ENCODE data around the gene AAMP. TPM values are rescaled to one million over a fixed set of nuclear protein-coding genes. Genes with fewer than 3 reads are reported as not detected.

AAMP gene
- total RNA-seq, 1 donor from 2014 or later = 106 TPM

GRCh38 chr2:218230882-218231281 lies 39.1 kb downstream of the AAMP start:
- no peak overlapping the region for H3K27ac ChIP-seq
- intact Hi-C loops (cut with DNase I) = no loop called here

GRCh38 chr2:218229851-218230250 lies 40.1 kb downstream of the AAMP start:
- Histone ChIP-seq H3K27ac (peak overlapping the region; percentile 47), H3K4me3 (no peak overlapping the region), H3K9me3 (no peaks in the 10 kb centered on the region), H3K27me3 (no peaks in the 10 kb centered on the region), H3K36me3 (peaks cover 0 to 84% of the 10 kb centered on the region in 2 donors), H3K4me1 (peaks cover 37% of the 10 kb centered on the region)
- TF ChIP-seq POLR2A (IDR thresholded peaks at IDR 0.05) (no peak), POLR2AphosphoS5 (IDR thresholded peaks at IDR 0.05; ENCODE audit: insufficient read depth in 1 of 2, low read depth in 1 of 2) (no peak)
- TF ChIP-seq, protein P1, sequence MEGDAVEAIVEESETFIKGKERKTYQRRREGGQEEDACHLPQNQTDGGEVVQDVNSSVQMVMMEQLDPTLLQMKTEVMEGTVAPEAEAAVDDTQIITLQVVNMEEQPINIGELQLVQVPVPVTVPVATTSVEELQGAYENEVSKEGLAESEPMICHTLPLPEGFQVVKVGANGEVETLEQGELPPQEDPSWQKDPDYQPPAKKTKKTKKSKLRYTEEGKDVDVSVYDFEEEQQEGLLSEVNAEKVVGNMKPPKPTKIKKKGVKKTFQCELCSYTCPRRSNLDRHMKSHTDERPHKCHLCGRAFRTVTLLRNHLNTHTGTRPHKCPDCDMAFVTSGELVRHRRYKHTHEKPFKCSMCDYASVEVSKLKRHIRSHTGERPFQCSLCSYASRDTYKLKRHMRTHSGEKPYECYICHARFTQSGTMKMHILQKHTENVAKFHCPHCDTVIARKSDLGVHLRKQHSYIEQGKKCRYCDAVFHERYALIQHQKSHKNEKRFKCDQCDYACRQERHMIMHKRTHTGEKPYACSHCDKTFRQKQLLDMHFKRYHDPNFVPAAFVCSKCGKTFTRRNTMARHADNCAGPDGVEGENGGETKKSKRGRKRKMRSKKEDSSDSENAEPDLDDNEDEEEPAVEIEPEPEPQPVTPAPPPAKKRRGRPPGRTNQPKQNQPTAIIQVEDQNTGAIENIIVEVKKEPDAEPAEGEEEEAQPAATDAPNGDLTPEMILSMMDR (IDR thresholded peaks at IDR 0.05) = no peak
- DNase-seq (ENCODE audit: extremely low spot score in 2 of 2) = no peak
- intact Hi-C loops (cut with DNase I) = no loop called here

More at GRCh38 chr2:218230882-218231281, 39.1 kb downstream of the AAMP start:
- no peak for TF ChIP-seq POLR2AphosphoS5 (IDR thresholded peaks at IDR 0.05; ENCODE audit: insufficient read depth in 1 of 2, low read depth in 1 of 2)
- TF ChIP-seq POLR2A (IDR thresholded peaks at IDR 0.05) = no peak
- TF ChIP-seq, protein P1 (IDR thresholded peaks at IDR 0.05) = no peak
- Histone ChIP-seq H3K27me3 (no peaks in the 10 kb centered on the region), H3K4me3 (no peak overlapping the region), H3K36me3 (peaks cover 0 to 92% of the 10 kb centered on the region in 2 donors), H3K4me1 (peaks cover 35% of the 10 kb centered on the region), H3K9me3 (no peaks in the 10 kb centered on the region)
- DNase-seq (ENCODE audit: extremely low spot score in 2 of 2) = no peak

DNA sequence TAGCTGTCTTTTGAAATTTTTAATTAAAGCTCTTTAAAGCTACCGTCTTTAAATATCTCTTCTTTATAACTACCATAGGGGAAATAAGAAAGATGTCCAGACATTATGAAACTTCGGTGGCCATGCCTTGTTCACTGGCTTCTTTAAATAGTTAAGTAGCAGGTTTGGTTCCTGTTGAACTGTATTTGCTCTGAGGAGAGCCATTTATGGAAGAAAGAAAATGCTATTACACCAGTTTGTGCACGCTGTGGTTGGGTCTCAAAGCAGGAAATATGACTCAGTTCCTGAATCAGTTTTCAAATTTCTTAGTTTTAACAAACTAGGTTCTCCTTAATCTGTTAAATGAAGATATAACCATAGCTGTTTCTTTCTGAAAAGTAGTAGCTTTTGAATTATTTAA lies 40.7 kb downstream of the AAMP start:
- intact Hi-C loops (cut with DNase I) = no loop called here
- Histone ChIP-seq H3K9me3 (no peaks in the 10 kb centered on the region), H3K27ac (peak overlapping the region; percentile 62), H3K27me3 (no peaks in the 10 kb centered on the region), H3K36me3 (peaks cover 0 to 83% of the 10 kb centered on the region in 2 donors), H3K4me3 (no peak overlapping the region), H3K4me1 (peaks cover 42% of the 10 kb centered on the region)
- TF ChIP-seq, protein P1 (IDR thresholded peaks at IDR 0.05) = no peak
- TF ChIP-seq POLR2A (IDR thresholded peaks at IDR 0.05) (no peak), POLR2AphosphoS5 (IDR thresholded peaks at IDR 0.05; ENCODE audit: insufficient read depth in 1 of 2, low read depth in 1 of 2) (peak in 1 of 2 donors; percentile 57)
- no peak for DNase-seq (ENCODE audit: extremely low spot score in 2 of 2)

- Histone ChIP-seq H3K27me3 (no peaks in the 10 kb centered on the region), H3K36me3 (peaks cover 0 to 76% of the 10 kb centered on the region in 2 donors), H3K9me3 (no peaks in the 10 kb centered on the region), H3K4me3 (no peak overlapping the region), H3K27ac (peak overlapping the region; percentile 62), H3K4me1 (peaks cover 49% of the 10 kb centered on the region)
- DNase-seq (ENCODE audit: extremely low spot score in 2 of 2) = no peak
- no peak for TF ChIP-seq POLR2AphosphoS5 (IDR thresholded peaks at IDR 0.05; ENCODE audit: insufficient read depth in 1 of 2, low read depth in 1 of 2)
- TF ChIP-seq POLR2A (IDR thresholded peaks at IDR 0.05) = no peak
- TF ChIP-seq, protein P1 (IDR thresholded peaks at IDR 0.05) = no peak
- intact Hi-C loops (cut with DNase I) = no loop called here
Measured at GRCh38 chr2:218228366-218229090, 41.4 kb downstream of the AAMP start.

DNA sequence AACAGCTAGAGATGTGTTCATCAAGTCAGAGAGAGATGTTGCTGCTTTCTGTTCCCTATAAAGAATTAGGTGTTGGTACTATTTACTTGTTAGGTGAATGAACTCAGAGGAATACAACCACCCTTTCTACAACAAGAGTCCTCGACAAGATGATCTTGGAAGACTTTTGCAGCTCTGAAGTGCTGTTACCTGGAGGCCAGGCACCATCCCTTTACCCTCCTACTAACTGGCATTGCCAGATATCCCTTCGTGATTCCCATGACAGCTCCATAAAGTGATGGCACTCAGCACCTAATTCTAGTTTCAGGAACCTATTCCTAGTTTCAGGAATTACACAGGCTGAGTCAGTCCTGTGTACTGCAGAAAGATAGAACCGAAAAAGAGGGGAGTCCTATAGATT lies 43.0 kb downstream of the AAMP start:
- intact Hi-C loops (cut with DNase I) = no loop called here
- no peak for DNase-seq (ENCODE audit: extremely low spot score in 2 of 2)
- H3K4me3 ChIP-seq = no peak overlapping the region
- no peaks in the 10 kb centered on the region for H3K27me3 ChIP-seq
- no peak overlapping the region for H3K27ac ChIP-seq
- H3K36me3 ChIP-seq = peaks cover 0 to 62% of the 10 kb centered on the region in 2 donors
- H3K4me1 ChIP-seq = peaks cover 62% of the 10 kb centered on the region
- no peaks in the 10 kb centered on the region for H3K9me3 ChIP-seq
- no peak for TF ChIP-seq POLR2AphosphoS5 (IDR thresholded peaks at IDR 0.05; ENCODE audit: insufficient read depth in 1 of 2, low read depth in 1 of 2)
- no peak for TF ChIP-seq POLR2A (IDR thresholded peaks at IDR 0.05)
- TF ChIP-seq, protein P1 (IDR thresholded peaks at IDR 0.05) = no peak
